Measurements from ENCODE around the gene PMVK.

Gene PMVK

DNA sequence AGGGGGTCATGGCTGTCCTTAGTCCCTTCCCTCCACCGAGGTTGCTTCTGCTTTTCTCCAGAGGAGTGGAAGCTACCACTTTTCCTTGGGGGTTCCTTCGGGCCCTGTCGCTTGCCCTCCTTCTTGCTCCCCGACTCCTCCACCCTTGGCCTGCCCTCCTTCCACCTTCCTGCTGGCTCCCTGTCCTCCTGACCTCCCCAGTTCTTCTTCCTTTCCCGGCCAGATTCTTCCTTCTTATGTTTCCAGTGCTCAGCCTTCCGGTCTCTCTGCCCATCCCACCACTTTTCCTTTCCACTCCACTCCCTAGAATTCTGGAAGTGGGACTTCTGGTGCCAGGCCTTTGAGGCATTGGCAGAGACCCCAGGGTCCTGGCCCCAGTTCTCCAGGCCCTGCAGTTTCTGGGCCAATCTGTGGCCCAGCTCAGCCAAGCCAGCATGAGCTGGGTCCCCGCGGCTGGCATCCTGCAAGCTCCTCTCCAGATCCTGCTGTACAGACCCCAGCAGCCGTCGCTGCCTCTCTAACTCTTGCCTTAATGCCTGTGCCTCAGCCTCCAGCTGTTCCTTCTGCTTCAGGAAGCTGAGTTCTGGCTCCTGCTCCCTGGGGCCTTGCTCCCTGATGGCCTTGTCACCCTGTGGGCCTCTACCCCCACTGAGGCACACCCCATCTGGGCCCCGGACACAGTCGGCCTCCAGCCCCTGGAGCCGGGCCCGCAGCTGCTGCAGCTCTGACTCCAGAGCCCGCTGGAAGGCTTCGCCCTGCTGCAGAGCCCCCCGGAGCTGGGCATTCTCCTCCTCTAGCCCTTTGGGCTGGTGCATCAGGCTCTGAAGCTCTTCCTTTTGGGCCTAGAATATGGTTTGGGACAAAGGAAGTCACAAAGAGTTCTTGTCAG, 9.7 kb upstream of the PMVK start:
- no peak for DNase-seq (ENCODE audit: low read depth)

DNA sequence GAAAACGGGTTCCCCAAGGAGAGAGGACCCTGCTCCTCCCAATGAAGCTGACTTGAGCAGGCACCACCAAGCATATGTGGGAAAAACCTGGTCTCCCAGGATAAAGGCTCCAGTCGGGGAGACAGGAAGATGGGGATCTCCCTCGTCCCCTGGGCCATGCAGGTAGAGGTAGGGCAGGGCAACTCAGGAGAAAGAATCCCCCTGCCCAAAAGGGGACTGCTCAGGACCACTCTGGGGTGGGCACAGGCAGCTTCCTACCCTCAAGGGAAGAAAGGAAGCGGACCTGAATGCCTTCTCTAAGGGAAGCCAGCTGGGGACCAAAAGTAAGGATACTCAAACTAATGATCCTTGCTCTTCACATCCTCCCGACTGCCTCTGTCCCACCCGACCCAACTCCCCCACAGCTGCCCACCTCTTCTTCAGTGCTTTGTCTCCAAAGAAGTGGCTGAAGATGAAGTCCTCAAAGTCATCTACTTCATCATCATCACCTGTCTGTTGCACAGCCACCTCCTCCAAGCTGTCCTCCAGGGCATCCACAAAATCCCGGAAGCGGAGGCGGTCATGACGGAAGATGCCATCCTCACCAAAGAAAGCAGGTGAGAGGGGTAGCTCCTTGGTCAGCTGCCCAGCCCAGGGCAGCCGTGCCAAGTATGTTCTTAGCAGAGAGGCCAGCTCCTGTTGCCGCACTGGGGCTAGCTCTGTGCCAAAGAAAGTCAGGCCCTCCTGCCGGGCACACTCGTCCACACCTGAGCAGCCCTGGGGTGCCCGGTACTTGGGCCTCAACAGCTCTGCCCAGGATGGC, 8.8 kb upstream of the PMVK start:
- DNase-seq (ENCODE audit: low read depth) = no peak

DNA sequence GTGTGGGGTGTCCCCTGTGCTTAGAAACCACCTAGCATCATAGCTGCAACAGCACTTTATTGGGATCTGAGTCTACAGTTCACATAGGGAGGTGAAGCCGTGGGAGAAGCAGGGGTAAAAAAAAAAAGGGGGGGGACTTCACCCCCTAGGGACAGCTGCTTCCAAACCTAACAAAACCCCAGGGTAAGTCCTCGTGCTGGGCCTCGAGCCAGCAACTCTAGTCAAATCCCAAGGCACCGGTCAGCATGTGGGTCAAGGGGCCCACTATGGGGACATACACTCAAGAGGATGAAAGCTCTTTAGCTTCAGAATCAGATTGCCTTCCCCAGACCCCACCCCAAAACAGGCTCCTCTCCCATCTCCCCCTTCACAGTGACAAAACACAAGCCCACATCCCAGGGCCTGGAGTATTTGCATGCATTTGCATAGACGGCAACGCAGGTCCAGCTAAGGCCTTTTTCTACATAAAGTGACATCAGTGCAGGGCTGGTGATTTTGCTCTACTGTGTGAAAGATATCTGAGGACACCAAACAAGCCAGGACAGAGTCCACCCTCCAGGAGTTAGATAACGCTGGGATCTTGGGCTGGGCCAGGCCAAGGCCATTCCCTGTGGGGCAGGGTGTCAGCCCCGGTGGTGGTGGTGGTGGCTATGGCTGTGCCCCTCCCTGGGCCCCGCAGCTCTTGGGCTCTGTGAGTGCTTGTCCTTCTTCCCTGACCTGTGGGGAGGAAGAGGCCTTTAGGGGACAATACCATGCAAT, 8.1 kb upstream of the PMVK start:
- no peak for DNase-seq (ENCODE audit: low read depth)

DNA sequence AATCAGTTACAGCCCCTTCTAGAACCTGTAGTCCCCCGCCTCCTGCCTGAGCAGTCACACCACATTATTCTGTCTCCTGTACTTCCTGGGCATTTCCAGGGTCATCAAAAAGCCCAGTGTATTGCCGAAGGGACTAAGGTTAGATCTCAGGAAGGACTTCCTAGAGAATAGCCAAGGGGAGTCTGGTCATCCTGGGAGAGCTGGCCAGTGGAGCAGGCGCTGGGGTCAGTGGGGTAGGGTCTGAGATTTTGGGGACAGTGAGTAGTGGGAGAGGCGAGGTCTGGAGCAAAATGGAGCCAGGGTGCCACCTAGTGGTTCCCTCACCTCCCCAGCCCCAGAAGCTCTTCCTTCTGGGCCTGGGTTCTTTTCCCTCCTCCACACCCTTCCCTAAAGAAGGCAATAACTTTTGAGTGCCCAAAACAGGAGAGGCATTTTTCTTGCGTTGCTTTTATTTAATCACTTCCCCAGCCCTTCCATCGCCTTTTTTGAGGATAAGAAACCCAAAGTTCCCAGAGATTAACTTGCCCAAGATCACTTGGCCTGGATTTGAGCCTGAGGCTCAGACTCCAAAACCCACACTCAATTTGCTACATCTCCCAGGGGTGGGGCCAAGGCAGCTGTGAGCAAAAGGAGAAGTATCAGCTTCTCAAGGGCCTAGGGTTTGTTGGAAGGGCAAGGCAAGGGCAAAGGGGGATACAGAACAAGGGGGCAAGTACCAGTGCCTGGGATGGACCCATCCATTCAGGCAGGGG, 7.3 kb upstream of the PMVK start:
- DNase-seq (ENCODE audit: low read depth) = peak; percentile 29

DNA sequence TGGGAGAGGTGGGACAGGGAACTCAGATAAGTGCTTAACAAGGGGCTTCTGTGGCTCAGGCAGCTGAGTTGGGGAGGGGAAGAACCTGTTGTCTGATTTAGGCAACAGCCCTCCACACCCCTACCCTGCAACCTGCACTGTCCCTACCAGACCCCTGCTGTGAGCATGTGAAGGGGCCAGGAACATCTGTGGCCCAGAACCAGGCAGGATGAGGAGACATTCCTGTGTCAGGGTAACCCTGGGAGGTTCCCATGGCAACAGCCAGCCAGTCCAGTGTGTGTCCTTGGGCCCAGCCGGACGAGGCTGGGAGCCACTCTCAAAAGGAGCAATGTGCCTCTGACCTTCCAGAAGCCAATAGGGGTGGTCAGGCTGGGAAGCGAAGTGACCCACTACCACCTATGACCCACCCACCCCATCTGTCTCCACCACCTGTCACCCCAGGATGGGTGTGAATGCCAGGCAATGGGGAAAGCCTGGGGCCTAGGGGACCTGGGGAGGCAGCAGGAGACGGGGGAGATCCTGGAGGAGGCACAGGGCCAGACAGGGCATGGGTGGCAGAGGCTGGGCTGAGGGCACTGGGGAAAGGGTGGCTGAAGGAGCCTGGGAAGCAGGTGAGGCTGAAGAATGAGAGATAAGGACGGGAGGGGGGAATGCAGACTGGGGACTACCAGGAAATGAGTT, 5.0 kb upstream of the PMVK start:
- DNase-seq (ENCODE audit: low read depth) = no peak

DNA sequence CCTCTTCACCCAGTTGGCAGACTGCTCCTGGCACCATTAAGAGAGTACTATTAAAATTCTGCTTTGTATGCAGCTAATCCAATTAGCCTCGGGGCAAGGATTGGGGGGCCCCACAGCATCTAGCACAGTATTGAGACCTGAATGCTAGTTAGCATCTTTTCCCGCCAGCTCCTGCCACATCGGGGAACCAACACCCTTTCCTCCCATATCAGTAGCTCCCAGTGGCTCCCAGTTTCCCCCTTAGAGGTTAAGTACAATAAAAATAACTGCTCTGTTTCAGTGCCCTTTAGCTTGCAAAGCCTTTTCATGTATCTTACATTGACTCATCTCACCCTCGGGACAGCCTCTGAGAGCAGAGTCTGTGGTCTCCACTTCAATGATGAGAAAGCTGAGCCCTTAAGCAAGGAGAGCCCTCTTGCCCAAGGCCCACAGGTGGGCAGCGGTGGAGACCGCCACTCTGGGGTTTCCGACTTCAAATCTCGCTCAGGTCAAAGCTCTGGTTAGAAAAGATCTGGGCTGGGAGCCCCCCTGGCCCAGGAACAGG, 4.2 kb upstream of the PMVK start:
- no peak for DNase-seq (ENCODE audit: low read depth)

DNA sequence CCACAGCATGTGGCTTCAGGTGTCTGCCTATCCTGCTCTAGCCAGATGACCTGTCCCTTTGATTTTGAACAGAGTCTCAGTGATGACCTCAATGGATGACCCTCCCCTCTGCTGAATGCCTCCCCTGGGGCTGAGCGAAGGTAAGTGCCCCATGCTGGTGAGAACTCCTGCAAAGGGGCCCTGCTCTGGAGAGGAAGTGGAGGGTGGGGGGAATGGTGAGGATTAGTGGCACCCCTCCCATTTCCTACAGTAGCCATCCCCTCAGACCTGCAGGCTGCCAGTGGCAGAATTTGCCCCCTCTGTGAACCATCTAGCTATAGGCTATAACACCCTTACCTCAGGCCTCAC, 3.7 kb upstream of the PMVK start:
- DNase-seq (ENCODE audit: low read depth) = no peak

DNA sequence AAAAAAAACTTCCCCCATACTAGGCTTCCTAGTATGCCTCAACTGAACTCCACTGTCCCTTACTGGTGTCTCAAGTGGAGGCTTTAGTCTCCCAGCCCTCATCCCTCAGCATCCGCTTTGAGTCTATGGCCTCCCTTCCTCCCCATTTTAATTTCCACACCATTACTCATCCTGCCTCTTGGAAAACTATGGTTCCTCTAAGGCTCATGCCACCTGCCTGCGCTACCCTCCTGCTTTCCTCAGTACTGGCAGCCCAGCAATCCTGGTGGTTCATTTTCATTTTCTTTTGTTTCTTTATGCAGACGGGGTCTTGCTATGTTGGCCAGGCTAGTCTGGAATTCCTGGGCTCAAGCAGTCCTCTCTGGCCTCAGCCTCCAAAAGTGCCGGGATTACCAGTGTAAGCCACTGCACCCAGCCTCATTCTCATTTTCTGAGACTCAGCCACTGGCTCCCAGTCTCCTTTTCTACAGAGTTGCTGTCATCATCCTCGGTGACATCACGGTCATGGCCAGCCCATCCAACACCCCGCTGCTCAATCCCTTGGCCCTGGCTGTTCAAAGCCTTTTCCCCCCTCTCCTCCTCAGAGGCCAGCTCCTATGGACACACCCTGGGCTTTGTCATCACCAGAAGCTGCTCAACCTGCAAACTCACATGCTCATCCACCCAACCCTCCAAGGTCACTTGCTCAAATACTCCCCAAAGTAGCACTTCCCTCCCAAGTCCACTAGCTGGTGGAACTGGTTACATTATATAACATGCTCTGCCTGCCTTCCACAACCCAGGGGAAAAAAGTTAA, 2.3 kb upstream of the PMVK start:
- no peak for DNase-seq (ENCODE audit: low read depth)

DNA sequence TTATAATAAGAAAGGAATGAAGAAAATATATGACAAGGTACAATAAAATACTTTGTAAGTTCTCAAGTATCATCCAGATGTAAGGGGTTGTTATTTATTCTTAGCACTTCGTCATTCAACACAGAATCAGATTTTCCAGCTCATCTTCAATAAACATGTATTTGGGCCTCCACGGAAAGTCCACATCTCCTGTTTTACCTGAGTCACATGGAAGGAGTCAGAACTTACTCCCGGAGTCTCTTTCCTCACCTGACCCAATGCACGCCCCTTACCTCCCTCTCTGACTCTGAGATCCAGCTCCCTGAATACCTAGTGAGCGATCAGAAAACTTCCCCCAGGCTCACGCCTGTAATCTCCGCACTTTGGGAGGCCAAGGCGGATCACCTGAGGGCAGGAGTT, 1.5 kb upstream of the PMVK start:
- DNase-seq (ENCODE audit: low read depth) = no peak

DNA sequence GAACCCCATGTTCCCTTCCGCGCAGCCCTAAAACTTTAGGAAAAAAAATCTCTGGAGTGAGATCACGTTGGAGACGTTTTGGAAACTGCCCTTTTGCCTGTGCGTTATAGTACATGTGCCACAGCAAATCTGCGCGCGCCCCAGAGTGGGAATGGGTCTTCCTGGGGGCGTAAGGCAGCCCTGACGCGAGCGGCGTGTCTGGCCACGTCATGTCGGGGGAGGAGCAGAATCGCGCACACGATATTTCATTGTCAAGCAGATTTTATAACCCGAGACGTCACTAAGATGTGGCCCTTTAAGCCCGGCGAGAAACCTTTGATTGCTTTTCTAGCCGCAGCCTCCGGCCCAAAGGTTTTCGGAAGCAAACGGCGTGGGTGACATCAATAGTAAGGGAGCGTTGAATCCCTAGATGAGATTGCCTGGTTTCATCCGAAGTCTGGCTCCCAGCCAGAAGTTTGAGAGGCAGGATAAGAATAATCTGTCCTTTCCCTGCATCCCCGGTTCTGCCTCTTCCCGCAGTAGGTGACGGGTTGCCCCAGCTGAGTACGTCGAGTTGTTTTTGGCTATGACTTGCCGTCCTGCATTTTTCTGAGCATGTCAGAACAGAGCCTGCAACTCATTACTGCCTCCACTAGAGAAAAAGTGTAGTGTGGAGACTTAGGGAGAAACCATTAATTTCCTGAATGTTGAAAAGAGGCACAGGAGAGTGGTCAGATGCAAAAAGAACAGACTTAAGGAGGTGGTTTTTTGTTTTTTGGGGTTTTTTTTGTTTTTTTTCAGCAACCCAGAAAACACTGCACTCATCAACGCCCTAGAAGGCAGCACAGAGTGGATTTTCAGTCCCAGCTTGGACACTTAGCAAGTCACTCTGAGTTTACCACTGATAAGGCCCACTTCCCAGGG, 817 bp upstream of the PMVK start:
- DNase-seq (ENCODE audit: low read depth) = peak; percentile 82

DNA sequence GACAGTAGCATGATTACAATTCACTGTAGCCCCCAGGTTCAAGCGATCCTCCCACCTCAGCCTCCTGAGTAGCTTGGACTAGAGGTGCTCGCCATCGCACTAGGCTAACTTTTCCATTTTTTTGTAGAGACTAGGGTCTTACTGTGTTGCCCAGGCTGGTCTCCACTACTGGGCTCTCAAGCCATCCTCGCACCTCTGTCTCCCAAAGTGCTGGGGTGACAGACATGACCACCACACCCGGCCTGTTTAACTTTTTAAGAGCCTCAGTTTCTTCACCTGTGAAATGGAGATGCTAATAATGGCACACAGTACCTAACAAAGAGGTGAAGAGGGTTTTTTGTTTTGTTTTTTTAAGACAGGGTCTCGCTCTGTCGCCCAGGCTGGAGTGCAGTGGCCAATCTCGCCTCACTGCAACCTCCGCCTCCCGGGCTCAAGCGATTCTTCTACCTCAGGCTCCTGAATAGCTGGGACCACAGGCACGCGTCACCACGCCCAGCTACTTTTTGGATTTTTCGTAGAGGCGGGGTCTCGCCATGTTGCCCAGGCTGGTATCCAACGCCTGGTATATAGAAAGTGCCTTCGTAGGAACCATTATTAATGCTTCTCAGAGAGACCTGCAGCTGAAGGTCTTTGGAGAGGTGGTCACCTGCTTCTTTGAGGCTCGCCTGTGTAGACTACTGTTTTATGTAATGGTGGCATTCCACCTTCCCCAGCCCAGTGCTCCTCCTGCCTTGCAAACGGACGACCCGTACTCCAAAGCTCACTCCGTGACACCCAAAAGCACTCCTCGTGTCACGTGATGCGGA, 567 bp downstream of the PMVK start:
- DNase-seq (ENCODE audit: low read depth) = no peak

DNA sequence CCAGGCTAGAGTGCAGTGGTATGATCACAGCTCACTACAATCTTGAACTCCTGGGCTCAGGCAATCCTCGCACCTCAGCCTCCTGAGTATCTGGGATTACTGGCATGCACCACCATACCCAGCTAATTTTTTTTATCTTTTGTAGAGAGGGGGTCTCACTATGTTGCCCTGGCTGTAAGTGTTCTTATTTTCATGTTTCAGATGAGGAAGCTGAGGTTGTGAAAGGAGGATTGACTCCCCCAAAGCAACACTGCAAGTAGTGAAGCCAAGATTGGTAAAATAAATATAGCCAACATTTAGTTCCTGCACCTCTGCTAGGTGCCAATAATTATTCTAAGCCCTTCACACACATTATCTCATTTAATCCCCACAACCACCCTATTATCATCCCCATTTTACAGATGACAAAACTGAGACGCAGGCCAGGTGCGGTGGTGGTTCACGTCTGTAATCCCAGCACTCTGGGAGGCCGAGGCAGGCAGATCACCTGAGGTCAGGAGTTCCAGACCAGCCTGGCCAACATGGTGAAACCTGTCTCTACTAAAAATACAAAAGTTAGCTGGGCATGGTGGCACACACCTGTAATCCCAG, 2.1 kb downstream of the PMVK start:
- DNase-seq (ENCODE audit: low read depth) = no peak

DNA sequence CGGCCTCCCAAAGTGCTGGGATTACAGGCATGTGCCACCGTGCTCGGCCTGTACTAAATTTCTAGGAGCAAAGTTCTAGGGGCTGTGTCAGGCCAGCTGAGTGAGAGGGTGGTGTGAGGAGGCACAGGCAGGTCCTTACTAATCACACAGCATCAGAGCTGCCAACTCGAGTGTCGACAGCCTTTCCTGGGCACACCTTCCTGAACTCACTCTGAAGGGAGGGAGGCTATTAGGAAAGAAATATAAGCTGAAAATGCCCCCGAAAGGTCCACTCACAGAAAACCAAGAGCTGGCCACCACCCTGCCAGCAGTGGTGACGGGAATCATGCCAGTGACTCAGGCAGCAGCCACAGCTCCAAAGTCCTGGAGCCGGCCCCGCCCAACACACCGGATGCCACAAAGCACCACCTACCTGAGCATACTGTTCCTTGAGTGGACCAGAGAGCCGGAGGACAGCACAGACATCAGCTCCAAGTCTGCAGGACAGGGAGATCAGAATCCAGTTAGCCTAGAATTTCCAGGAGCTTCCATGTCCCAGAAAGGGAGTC, 4.5 kb downstream of the PMVK start:
- DNase-seq (ENCODE audit: low read depth) = no peak

DNA sequence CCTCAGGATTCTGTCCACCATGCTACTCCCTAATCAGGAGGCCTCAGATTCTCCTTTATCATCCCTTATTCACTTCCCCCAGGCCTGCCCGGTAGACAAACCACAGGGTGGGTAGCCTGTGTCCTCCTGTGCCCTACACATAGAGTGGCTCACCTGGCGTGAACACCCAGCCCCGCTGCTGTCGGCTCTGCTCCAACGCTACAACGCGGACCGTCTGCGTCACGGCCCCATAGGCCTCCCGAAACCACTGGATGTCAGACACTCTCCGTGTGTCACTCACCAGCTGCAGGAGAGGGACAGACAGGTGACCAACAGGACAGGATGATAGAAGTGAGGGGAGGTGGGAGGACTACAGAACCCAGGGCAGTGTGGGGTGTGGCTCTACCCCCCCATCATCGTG, 10.3 kb downstream of the PMVK start:
- DNase-seq (ENCODE audit: low read depth) = no peak

DNA sequence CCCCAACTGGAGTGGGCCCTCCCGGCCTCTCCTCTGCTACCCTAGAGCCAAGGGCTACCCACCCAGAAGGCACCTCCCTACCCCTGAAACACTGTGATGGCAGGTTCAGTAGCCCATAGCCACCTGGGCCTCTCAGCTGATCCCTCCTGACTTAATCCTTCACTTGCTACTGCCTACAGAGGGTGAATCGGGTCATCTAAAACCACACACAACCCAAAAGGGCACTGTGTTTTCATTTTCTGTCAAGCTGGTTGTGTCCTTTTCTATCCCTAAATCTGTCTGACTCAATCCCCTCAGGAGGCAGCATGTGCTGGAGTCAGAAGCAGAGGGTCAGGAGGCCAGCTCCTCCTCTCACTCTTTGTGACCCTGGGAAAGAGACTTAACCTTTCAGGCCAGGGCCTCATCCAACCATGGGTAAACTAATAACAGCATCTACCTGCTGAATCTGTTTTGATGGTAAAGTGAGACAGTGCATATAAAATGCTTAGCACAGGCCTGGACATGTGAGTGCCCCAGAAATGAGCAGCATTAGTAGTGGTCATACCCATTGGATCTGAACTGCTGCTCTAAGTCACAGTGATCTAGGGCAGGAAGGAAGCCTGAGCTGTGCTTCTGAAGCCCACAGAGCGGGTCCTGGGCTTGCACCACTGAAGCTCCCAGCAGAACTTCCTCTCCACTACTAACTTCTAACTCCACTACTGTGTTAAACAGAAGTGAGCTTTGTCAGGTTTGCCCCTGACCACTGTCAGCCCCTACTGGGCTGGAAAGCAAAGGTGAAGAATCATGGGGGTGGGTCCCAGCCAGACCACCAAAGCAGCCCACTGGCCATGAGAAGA, 11.0 kb downstream of the PMVK start:
- no peak for DNase-seq (ENCODE audit: low read depth)

DNA sequence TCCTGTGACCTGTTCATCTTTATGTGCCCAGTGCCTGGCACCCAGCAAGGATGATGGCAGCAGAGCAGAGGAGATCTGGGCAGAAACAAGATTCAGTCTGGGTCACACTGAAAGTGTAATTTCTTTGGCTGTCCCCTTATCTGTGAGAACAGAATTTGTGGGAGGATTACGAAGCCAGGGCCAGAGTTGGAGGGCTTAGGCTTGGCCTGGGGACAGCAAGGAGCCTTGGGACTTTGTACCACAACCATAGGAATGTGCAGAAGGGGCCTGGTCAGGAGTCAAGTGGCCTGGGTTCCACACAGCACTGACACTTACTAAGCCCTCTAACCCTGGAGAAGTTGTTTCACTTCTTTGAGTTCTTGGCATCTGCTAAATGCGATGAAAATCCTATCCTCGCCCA, 12.8 kb downstream of the PMVK start:
- DNase-seq (ENCODE audit: low read depth) = no peak

DNA sequence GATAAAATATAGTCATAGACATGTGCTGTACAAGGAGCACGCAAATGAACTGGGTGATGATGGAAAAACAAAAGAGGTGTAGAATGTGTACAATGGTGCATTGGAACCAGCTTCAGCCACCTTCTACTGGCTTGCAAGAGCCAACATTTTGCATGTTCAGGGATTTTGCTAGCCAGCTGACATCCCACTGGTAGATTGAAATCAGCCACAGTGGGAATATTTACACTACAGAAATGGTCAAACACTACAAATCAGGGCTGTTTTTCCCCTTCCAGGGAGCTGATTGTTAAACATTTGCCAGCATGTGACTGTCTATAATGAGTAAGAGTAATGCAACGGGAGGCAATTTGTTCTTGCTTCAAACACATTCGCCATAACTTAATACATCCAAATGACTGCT, 23.2 kb downstream of the PMVK start:
- no peak for DNase-seq (ENCODE audit: low read depth)
